ENCODE results near the gene TVP23C.
"Not testable (repeated sequence)": the region's sequence is repeated elsewhere in the genome, so short reads cannot be mapped to it uniquely, and the experiment has no call there.

Gene TVP23C

DNA sequence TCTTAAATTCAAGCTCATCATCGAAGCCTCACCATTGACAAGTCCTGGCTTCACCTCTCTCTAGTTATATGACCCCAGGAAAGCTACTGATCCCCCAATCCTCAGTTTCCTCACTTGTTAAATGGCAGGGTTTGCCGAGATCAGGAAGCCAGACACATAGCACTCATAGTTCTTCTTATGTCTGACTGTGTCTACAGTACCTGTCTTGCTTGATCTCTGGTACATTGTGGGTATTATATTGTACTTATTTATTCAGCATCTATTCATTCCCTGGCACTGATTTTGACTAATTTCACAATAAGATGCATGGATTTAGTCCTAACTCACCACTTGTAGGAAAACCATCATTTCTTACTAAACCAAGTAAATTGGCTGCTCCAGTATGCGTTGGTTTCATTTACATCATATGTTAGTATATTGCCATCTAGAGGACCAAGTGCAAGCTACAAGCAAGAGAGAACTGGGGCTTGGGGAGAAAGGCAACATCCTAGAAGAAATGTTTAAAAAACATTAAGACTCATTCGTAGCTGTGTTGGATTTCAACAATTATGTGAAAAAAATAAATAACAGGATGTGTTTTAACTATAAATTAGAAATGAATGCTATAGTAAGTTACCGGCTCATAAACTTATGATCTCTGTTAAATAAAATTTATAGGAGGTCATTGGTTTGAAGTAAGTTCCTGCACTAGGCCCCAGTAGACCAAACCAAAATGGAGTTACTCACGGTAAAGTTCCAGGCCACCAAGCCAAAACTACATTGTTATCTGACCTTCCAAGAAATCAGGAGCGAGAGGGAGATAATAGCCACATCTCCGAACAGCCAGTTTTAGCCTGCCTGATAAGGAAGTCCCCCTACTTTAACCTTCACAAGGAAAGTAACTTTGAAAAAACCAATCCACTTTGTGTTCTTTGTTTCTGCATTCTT is 36.7 kb downstream of the TVP23C start:
- DNase-seq, result peak; percentile 24 to 81

DNA sequence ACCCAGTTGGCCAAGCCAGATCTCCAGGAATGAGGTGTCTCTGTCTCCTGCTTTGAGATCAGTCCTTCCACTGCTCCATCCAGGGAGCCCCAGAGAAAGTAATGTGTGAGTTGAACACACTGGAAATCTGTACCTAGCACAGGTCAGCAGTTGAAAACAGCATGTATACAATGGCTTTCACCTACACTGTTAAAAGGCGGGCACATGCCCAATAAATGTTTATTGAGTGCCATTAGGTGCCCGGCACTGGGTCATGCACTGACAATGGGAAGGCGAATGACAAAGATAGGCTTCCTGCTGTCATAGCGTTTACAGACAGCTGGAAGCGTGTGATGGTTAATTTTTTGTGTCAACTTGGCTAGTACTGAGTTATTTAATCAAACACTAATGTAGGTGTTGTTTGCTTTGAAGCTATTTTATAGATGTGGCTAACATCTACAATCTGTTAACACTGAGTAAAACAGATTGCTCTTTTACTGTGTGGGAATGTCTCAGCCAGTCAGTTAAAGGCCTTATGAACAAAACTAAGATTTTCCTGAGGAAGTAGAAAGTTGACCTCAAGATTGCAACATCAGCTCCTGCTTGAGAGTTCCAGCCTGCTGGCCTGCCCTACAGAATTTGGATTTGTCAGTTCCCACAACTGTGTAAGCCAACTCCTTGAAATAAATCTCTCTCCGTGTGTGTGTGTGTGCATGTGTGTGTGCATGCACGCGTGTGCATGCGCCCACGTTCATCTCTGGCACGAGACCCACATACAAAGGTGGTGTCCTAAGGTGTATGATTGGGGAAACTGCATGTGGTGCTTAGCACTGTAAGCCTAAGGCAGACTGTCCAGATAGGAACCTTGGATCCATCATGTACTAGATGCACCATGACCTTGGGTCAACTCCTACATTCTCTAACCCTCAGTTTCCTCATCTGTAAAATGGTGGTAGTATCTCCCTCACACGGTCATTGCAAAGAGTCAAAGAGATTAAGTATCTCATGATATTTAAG is 38.0 kb downstream of the TVP23C start:
- not testable (repeated sequence) for DNase-seq

DNA sequence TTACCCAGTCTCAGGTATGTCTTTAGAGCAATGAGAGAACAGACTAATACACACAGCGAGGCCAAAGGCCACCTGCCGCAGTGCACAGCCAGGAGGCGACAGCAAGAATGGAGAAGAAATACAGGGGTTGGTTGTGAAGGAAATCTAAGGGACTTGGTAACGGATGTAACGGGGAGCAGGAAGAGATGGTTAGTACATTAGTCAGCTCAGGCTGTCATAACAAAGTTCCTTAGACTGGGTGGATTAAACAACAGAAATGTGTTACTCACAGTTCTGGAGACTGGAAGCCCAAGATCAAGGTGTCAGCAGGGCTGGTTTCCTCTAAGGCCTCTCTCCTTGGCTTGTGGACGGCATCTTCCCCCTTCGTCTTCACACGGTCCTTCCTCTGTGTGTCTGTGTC is 47.1 kb downstream of the TVP23C start:
- peak; percentile 65 to 89 for DNase-seq

DNA sequence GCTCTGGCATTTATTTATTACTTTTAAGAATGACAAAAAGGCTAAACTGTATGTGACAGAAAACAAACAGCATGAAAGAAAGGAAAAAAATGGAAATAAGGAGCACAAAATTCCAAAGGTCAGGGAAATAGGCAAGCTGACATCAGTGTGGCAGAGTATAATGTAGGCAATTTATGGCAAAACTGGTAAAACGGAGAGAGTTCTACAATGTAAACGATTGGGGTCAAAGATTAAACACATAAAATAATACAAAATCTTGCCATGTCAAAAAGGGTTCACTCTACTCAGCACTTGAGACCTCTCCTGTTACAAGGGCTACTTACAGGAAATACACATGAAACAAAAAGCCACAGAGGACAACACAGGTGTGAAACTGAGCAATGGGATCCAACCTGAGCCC is 48.8 kb downstream of the TVP23C start:
- no peak for DNase-seq

DNA sequence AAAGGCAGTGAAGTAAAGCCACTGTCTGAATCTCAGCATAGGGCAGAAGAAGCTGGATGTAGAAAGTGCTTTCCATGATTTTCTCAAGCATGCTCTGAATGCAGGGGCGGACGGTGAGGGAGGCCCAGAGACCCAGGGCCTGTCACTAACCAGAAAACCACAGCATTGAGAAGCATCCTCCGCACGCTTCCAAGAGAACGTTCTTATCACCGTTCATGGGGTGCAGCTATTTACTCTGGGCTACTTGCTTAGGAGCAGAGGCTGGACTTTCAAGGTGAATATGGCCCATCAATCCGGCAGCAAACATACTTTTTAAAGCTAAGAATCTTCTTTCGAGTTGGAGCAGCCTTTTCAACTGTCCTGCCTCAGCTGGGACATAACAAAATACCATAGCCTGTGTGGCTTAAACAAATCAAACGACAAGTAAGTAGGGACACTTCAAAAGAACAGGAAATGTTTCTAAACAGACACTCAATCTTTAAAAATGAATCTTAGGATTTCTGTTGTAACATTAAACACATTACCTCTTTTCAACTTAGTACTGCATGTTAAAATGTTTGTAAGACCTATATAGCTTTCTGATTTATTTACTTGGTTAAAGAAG is 49.3 kb downstream of the TVP23C start:
- no peak for DNase-seq

DNA sequence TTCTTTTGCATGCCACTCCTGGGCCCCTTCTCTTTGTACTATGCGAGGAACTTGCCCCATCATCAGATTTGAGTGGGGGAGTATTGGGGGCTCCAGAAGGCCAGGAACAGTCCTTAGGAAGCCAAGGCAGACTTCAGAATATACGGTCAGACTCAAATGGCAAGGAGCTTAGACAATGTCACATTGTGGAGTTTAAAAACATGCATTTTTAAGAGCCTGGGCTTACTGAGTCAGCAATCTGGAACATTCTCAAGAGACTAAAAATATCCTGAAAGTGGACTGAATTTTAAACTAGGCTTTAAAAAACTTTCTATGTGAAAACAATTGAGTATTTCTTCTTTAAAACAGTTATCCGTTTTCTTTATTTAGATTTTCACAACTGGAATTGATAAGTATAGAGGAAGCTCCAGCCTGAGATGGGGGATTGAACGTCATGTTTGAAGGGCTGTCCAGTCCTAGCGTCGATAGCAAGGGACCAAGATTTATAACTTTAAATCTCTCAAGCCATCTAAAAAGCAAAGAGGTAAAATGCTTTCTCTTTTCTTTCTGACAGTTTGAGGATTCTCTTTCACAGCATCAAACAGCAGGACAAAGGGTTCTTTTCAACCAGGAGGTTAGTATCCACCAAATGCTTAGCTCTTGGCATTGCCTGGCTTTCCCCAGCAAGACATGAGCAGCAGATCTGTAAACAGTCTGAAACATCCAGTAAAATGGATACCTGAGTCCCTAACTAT is 50.1 kb downstream of the TVP23C start:
- DNase-seq, result no peak

DNA sequence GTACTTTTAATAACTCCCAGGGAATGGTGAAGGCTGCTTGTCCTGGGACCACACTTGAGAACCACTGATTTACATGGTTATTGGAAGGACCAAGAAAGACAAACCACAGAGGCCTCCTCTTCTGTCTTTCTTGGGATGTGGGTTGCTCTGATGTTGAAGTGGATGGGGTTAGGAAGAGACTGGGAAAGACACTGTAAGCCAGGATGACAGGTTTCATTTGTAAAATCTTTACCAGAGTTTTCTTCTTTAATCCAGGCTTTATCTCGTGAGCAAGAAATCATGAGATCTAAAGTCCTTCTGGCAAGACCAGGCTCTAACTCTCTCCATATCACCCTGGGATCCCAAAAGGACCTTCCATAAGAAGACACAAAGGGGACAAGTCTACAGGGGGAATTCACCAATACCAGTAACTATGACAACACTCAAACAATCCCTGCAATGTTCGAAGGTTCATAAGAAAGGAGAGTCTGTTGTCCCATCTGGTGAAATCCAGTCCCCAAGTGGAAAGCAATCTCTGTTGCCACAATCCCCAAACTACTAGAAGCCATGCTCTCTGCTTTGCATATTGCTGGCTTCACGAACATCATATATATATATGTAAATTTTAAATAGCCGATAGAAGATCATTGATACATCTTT is 51.1 kb downstream of the TVP23C start:
- no peak for DNase-seq

DNA sequence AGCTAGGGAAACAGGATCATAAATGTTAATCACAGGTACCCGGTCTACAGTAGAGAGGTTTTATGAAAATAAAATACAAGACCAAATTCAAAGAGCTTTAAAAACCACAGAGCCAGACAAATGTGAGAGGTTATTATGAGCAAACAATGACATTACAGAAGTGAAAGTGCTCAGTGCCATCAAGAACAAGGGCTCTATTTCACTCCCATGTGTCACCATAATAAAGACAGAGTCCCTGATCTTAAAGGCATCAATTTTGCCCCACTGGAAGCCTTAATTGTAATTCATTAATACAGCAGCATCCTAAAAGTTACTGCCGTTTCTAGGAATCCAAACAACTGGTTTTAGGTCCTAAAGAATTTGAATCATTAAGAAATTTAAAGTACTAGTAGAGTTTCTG is 52.1 kb downstream of the TVP23C start:
- DNase-seq, result no peak

DNA sequence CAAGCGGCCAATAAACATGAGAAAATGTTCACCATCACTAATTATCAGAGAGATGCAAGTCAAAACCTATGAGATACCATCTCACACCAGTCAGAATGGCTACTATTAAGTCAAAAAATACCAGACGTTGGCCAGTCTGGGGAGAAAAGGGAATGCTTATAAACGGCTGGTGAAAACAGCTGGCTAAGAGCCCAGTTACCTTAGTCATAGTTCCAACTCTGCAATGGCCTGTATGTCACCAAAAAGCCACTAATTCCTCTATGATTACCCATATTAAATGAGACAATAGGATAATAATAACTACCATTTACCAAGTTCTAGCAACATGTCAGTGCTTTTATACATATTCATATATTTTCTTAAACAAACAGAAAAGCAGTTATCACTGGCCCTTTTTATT is 52.9 kb downstream of the TVP23C start:
- DNase-seq, result peak; percentile 18 to 81

DNA sequence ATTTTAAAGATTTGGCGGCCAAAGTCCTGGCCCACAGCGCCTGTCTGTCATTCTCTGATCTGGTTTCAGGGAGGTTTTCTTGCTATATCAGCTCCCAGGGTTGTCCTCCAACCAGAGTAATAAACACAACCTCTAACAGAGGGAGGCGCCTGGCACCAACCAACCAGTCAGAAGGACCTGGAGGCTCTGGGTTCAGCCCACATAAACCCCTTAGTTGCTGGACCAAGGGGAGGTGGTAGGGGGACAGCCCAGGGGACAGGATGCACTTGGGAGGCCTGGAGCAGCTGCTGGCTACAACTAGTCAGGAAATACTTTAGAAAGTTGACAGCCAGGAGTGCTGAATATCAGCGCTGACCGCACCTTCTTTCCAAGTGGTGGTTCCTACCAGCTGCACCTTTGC is 54.2 kb downstream of the TVP23C start:
- DNase-seq, result no peak

DNA sequence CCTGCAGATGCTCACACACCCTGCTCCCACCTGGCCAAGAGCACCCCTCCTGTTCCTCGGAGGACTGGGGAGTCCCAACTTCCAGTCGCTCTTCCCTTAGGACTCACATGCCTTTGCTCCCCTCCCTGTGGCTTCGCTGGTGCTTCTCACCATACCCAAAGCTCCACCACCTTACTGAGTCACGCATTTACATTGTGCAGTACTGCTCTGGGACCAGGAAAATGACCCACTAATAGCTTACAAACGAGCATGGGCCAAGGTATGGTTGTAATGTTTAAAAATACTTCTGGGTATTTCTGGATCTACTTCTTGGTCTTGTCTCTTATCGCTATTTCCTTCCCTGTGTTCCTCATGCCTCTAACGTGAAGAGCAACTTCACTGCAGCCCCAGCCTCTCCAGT is 54.8 kb downstream of the TVP23C start:
- DNase-seq, result no peak

DNA sequence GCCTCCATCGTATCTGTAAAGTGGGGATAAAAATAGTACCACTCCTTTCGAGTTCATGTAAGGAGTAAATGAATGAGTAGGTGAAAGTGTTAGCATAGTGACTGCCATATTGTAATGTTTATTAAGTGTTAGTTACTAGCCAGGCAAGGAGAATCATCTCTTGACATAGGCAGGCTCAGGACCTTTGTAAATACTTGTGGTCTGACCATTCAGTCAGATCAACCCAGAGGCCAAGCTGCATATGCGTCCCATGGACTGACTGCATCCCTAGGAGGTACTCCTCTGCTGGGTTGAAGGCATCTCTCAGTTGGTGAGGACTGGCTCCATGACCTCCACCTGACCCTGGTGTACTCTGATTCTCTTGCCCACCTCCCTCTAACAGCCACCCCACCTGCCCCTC is 55.4 kb downstream of the TVP23C start:
- no peak for DNase-seq

DNA sequence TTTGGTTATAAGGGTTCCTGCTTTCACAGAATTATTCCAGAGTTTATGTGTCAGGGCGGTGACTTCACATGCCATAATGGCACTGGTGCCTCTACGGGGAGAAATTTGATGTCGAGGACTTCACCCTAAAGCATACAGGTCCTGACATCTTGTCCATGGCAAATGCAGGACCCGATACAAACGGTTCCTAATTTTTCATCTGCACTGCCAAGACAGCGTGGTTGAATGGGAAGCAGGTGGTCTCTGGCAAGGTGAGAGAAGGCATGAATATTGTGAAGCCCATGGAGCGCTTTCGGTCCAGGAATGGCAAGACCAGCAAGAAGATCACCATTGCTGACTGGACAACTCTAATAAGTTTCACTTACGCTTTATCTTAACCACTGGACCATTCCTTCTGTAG is 56.3 kb downstream of the TVP23C start:
- DNase-seq, result no peak

DNA sequence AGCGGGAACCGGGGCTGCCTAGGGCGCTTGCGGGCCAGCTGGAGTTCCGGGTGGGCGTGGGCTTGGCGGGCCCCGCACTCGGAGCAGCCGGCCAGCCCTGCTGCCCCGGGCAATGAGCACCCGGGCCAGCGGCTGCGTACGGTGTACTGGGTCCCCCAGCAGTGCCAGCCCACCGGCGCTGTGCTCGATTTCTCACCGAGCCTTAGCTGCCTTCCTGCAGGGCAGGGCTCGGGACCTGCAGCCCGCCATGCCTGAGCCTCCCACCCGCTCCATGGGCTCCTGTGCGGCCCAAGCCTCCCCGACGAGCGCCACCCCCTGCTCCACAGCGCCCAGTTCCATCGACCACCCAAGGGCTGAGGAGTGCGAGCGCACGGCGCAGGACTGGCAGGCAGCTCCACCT is 57.6 kb downstream of the TVP23C start:
- not testable (repeated sequence) for DNase-seq

DNA sequence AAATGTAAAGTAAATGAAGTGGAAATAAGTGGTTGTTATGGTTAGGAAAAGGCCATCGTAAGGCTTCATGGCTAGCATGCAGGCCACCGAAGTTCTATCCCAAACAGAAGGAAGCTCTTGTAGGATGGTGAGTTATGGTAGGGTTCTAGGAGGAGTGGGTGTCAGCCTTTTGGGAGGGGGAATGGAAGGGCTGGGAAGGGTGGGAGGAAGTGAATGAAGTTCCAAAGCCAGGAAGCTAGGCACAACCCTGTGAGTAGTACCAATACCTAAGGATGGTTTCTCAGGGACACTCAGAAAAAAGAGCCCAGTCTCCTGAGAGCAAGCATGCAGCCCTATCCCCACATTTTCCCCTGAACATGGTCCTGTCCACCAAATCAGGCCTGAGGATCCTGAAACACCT is 59.6 kb downstream of the TVP23C start:
- no peak for DNase-seq

DNA sequence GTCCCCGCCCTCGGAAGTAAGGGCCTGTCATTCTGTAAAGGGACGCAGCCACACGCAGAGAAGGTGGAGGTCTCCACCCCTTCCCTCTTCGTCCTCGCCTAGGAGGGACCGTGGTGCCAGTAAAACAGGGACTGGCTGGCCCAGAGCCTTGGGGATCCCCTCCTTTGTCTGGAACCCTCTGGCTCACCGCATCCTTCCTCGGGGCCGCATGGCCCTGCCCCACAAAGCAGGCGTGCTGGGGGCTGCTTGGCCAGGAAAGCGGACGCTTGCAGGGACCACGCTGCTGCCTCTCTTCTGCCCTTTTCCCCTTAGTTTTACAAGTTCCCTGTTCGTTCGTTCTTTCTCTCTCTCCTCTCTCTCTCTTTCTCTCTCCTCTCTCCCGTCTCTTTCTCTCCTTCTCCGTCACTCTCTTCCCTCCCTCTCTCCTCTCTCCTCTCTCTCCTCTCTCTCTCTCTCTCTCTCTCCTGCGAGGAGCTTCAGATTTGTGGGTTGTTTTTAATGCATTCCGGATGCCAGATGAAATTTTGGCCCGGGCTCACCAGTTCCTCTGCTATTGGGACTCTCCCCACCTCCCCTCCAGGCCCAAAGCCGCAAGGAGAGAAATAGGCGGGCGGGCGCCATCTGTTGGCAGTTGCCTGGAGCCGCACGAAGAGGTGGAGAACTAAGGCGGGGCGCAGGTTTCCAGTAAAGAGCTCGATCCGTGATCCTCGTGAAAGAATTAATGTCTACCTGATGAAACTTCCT is 60.7 kb downstream of the TVP23C start:
- DNase-seq, result peak in 1 of 2 experiments; percentile 61

DNA sequence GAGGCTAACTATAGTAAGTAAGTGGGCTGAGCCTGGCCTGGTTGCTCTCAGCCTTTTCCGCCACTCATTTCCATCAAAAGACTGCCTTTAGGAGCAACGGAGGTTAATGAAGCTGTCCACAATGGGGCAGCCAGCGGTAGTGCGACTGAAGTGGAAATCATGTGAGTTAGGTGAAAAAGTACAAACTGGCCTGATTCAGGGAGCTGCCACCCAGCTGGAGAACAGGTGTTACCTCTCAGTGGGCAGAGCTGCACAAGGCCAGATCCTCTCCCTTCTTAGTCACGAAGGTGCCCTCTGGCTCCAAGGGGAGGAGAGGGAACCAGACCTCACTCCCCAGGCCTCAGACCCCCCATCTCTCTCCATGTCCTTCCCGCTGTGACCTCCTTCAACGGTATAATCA is 61.5 kb downstream of the TVP23C start:
- DNase-seq, result no peak

DNA sequence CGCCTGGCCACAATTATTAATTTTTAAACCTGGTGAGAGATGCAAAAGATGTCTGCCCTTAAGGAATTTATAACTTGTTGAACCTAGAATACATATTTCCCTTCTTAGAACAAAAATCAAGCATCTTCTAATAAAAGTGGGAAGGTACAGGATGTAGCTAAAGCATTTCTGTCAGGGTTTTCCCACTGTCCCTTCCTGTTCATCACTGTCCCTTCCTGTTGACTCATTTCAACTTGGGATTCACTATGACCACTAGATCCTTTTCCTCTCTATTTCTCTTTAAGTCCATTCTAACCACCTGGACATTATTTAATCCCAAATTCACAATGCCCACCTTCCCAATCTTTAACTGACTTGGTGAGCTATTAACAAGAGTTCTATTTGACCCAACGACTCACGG is 62.0 kb downstream of the TVP23C start:
- no peak for DNase-seq

DNA sequence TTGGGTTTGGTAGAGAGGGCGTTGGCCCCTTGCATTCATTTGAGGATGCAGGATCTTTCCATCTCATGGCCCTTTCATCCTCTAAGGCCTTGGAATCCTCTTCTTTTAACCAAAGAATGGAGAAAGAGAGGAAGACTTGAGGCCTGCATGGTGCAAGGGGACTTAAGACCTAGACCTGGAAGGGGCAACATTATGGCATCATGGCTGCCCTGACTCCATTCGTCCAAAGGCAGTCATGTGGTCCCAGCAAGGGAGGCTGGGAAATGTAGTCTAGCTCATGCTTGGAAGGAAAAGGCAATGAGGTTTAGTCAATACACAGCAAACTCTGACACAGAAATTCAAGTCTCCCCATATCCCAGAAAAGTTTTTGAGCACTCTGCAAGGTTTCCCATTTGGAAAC is 65.2 kb downstream of the TVP23C start:
- DNase-seq, result no peak

DNA sequence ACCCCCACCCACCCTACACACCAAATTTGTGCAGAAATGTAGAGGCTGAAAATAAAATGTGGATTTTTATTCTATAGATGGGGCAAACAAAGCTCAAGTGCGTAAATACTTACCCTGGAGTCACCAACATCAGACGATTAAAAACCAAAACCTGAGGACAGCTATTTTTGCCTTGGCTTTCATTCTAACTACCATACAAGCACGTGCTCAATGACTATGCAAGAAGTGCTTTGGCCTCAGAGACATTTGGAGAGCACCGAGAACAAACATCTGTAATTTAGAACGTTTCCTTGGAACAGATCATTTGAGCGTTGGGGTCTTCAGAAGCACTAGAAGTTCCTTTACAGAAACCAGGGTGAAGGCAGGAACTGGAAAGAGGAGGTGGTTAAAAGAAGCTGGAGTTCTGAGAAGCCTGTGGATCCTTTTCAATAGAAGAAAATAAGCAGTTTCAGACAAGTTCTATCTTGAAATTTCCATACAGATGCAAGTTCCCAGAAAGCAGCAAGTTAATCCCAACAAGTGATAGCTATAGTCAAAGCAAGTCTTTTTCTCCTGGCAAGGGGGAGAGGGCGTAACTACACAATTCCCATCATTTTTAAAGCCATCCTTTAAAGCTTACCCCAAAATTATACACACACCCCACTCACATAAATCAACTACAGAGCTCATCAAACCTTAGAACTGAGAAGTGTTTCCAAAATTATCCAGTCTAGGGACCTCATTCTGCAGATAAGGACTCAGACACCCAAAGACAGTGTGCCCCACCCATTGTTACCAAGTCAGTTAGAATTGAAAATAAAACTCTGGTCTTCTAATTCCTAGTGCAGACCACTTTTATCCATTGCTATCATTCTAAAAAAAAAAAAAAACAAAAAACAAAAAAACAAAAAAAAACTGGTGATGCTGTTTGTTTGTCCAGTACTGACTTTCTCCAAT is 66.3 kb downstream of the TVP23C start:
- no peak for DNase-seq

Data from SW 1271 (cell line).